Fibroblast of lung (primary cell): ENCODE measurements around the gene CHRNA9. TPM values are rescaled to one million over a fixed set of nuclear protein-coding genes. Genes with fewer than 3 reads are reported as not detected.

ENCODE experiments used
- DNase-seq, 2 donors: peaks; one replicate each; pipeline versions ENCODE4 v3.0.0 to v3.0.0-alpha.2; 2010; ENCODE audit warnings: low read depth in 2 of 2
- H2AFZ ChIP-seq: 2 replicates; pipeline ENCODE4 v1.5.1; 2012; ENCODE audit warnings: low read length, control low read depth, inconsistent platforms
- H3K27ac ChIP-seq: 2 replicates; pipeline ENCODE4 v1.5.1; 2011; ENCODE audit warnings: low read length, control low read depth; ENCODE audit not compliant: insufficient read depth
- H3K27me3 ChIP-seq: 2 replicates; pipeline ENCODE4 v1.5.1; 2011; ENCODE audit warnings: mild to moderate bottlenecking, low read length; ENCODE audit not compliant: control insufficient read depth, insufficient read depth
- H3K36me3 ChIP-seq: 2 replicates; pipeline ENCODE4 v1.5.1; 2011; ENCODE audit warnings: low read length; ENCODE audit not compliant: control insufficient read depth, insufficient read depth
- H3K4me1 ChIP-seq: 2 replicates; pipeline ENCODE4 v1.5.1; 2011; ENCODE audit warnings: low read length; ENCODE audit not compliant: control insufficient read depth, insufficient read depth; ENCODE audit errors: extremely low read depth
- H3K4me2 ChIP-seq: 2 replicates; pipeline ENCODE4 v1.5.1; 2011; ENCODE audit warnings: low read length, control low read depth; ENCODE audit not compliant: insufficient read depth; ENCODE audit errors: extremely low read depth
- H3K4me3 ChIP-seq, 4 experiments: fragments of 200-600 bp in 1 of 4; sonication (generic) in 1 of 4; replicated peaks in 1 of 4; 2 replicates each; pipeline ENCODE4 v1.5.1; 2011 to 2016; ENCODE audit warnings: low read length in 4 of 4, low read depth in 3 of 4, mild to moderate bottlenecking in 3 of 4, control low read depth in 2 of 4, inconsistent platforms in 1 of 4, mixed read lengths in 1 of 4; ENCODE audit not compliant: insufficient read depth in 1 of 4; ENCODE audit errors: control extremely low read depth in 1 of 4
- H3K79me2 ChIP-seq: 2 replicates; pipeline ENCODE4 v1.5.1; 2012; ENCODE audit warnings: mild to moderate bottlenecking, low read length, inconsistent platforms; ENCODE audit not compliant: control insufficient read depth, insufficient read depth
- H3K9ac ChIP-seq: 2 replicates; pipeline ENCODE4 v1.5.1; 2011; ENCODE audit warnings: mild to moderate bottlenecking, low read length, control low read depth; ENCODE audit not compliant: insufficient read depth
- H3K9me3 ChIP-seq: 2 replicates; pipeline ENCODE4 v1.5.1; 2012; ENCODE audit warnings: low read depth, low read length; ENCODE audit not compliant: control insufficient read depth, insufficient read depth
- H4K20me1 ChIP-seq: 2 replicates; pipeline ENCODE4 v1.5.1; 2011; ENCODE audit warnings: low read length; ENCODE audit not compliant: control insufficient read depth, insufficient read depth; ENCODE audit errors: extremely low read depth
- CTCF ChIP-seq, 2 donors: IDR thresholded peaks in 1 of 2; conservative IDR thresholded peaks in 1 of 2; 1 replicate in 1 of 2; 2 replicates in 1 of 2; pipeline ENCODE4 v1.5.1; 2011 to 2012; ENCODE audit warnings: low read length in 2 of 2, control low read depth in 1 of 2, inconsistent platforms in 1 of 2, low read depth in 1 of 2, mild to moderate bottlenecking in 1 of 2
- EZH2 ChIP-seq: IDR thresholded peaks from 2 replicates; pipeline ENCODE4 v1.5.1; 2012; ENCODE audit warnings: low read length, control low read depth, mild to moderate bottlenecking; ENCODE audit errors: missing control alignments
- polyA plus RNA-seq, 2 donors: library from polyadenylated mRNA; depleted of rRNA in 1 of 2; stranded (reverse) in 1 of 2; unstranded in 1 of 2; fragments of >200 nt; gene quantifications; 2 replicates each; pipeline ENCODE4 v1.2.1, GENCODE V29; 2011 to 2012; ENCODE audit warnings: missing spikeins in 1 of 2
- total RNA-seq: library from RNA; depleted of rRNA; stranded (reverse); fragments of >200 nt; gene quantifications from 2 replicates; pipeline ENCODE4 v1.2.1, GENCODE V29; 2014

The CHRNA9 gene
- total and polyA plus RNA-seq, 2 donors (not counting 1 experiment from before 2014, with no cell fraction given), result not detected

DNA sequence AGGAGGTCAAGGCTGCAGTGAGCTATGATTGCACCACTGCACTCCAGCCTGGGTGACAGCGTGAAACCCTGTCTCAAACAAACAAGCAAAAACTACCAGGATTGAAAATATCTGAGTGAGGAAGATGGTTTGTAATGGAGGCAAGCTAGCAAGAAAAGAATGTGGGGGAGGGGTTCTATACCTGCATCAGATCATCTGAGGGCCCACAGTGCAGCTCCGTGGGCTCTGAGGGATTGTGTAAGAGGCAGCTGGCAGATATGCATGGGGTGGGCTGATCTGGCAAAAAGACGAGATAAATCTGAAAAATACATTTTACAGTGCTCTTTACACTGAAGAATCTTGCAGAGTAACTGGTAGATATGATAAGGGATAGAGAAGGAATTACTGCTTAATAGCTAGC, 28.9 kb upstream of the CHRNA9 start:
- H3K4me2 ChIP-seq, result no peak overlapping the region
- no peak overlapping the region for H3K27ac ChIP-seq
- DNase-seq, result no peak
- TF ChIP-seq EZH2 (no peak), CTCF (conservative IDR thresholded peaks at IDR 0.05 in 1 of 2, IDR thresholded peaks at IDR 0.05 in 1 of 2; ENCODE audit: low read depth in 1 of 2, low read length in 2 of 2) (no peak)
- H3K27me3 ChIP-seq, result no peaks in the 10 kb centered on the region
- H3K9me3 ChIP-seq, result no peaks in the 10 kb centered on the region
- H3K36me3 ChIP-seq, result no peaks in the 10 kb centered on the region
- H3K4me1 ChIP-seq, result no peaks in the 10 kb centered on the region
- no peak overlapping the region for H3K4me3 ChIP-seq
- no peaks in the 10 kb centered on the region for H3K79me2 ChIP-seq
- H3K9ac ChIP-seq, result no peak overlapping the region
- H4K20me1 ChIP-seq, result no peaks in the 10 kb centered on the region
- H2AFZ ChIP-seq, result no peak overlapping the region

DNA sequence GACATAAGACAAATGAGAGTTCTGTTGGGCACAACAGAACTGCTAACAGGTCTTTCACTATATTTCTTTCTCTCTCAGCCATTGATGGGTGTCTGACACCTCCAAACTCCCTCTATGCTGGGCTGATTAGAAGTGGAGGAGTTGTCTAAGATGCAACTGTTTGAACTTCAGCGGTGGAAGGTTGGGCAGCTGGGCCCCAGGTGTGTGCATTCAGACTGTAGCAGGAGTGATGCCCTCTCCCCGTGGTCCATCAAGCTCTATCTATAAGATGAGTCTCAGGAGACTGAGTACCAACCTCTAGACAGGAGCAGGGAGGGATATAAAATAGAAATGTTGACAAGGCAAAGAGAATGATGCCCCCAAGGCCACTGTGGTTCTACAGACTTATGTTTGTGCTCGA, 28.2 kb upstream of the CHRNA9 start:
- Histone ChIP-seq H3K4me2 (no peak overlapping the region), H3K36me3 (no peaks in the 10 kb centered on the region), H3K27me3 (no peaks in the 10 kb centered on the region), H3K27ac (no peak overlapping the region), H3K9me3 (no peaks in the 10 kb centered on the region), H2AFZ (no peak overlapping the region), H3K79me2 (no peaks in the 10 kb centered on the region), H3K4me1 (no peaks in the 10 kb centered on the region), H3K9ac (no peak overlapping the region), H4K20me1 (no peaks in the 10 kb centered on the region), H3K4me3 (no peak overlapping the region)
- DNase-seq, result no peak
- TF ChIP-seq EZH2 (no peak), CTCF (conservative IDR thresholded peaks at IDR 0.05 in 1 of 2, IDR thresholded peaks at IDR 0.05 in 1 of 2; ENCODE audit: low read depth in 1 of 2, low read length in 2 of 2) (no peak)

GRCh38 chr4:40307627-40308497, 27.3 kb upstream of the CHRNA9 start:
- DNase-seq, result no peak
- TF ChIP-seq CTCF (conservative IDR thresholded peaks at IDR 0.05 in 1 of 2, IDR thresholded peaks at IDR 0.05 in 1 of 2; ENCODE audit: low read depth in 1 of 2, low read length in 2 of 2), result no peak
- Histone ChIP-seq H3K27ac (no peak overlapping the region), H4K20me1 (no peaks in the 10 kb centered on the region), H3K9me3 (no peaks in the 10 kb centered on the region), H3K4me2 (no peak overlapping the region), H3K4me3 (no peak overlapping the region), H3K79me2 (no peaks in the 10 kb centered on the region), H3K4me1 (no peaks in the 10 kb centered on the region), H3K27me3 (no peaks in the 10 kb centered on the region), H3K9ac (no peak overlapping the region), H3K36me3 (no peaks in the 10 kb centered on the region), H2AFZ (no peak overlapping the region)
